ENCODE measurements around the gene RGS17. TPM values are rescaled to one million over a fixed set of nuclear protein-coding genes. Genes with fewer than 3 reads are reported as not detected.
A peak's percentile ranks its signal among the peaks of the same experiment; 100 is the strongest.

Gene RGS17
- total and polyA plus RNA-seq, 2 of the 13 experiments (the other 11 are each of a cell fraction or from before 2014, with no cell fraction given) = 0.04 TPM; not detected in 1

DNA sequence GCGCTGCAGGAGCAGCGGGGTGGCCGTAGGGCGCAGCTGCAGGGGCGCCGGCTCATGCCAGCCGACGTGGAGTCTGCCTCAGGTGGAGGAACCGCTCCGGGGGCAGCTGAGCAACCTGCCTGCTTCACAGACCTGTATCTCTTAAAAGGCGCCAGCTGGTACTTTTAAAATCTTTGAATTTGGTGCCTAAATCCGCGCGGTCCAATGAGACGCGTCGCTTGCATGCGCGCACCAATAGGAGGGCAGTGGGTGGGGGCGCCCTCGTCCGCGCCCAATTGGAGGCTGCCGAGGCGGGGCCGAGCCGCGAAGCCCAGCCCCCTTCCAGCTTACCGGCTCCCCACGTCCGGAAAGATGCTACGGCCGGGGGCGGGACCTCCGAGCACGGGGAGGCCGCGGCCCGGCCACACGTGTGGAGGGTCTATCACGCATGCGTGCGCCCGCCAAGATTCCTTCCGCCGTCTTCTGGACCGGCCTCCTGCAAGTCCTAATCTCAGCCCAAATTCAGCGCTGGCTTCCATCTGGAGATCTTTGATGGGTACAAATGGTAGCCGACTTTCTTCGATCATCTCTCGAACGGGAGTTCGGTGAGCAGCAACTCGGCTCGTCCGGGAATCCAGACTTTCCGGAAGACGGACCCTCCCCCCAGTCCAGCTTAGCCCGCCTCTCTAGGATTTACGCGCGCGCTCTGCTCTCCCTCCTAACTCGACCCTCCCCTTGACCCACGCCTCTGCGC is 148.0 kb downstream of the RGS17 start, which contains the start of gene FBXO5 (continued):
- TF ChIP-seq ZFP36L1 (CRISPR knock-in tag; IDR thresholded peaks at IDR 0.05) (peak; percentile 97), MIER3 (CRISPR knock-in tag; IDR thresholded peaks at IDR 0.05; ENCODE audit: borderline replicate concordance) (0 out of 2 replicates have a peak, but pooled peaks have one; percentile 58), MNT (IDR thresholded peaks at IDR 0.05) (peak; percentile 87), TFDP2 (CRISPR knock-in tag; IDR thresholded peaks at IDR 0.05) (peak; percentile 99), SATB2 (CRISPR knock-in tag; IDR thresholded peaks at IDR 0.05) (no peak; the same call in 1 of the 2 replicates), ZNF263 (CRISPR knock-in tag; IDR thresholded peaks at IDR 0.05) (no peak; the same call in 1 of the 2 replicates), RFX5 (IDR thresholded peaks at IDR 0.05; ENCODE audit: low read depth, low read length) (no peak), ZNF704 (CRISPR knock-in tag; IDR thresholded peaks at IDR 0.05; ENCODE audit: borderline replicate concordance) (peak; percentile 65), TCF12 (IDR thresholded peaks at IDR 0.05) (no peak), TCF12 (CRISPR knock-in tag; IDR thresholded peaks at IDR 0.05) (no peak), BCLAF1 (IDR thresholded peaks at IDR 0.05) (no peak), TGIF2 (CRISPR knock-in tag; IDR thresholded peaks at IDR 0.05) (peak; percentile 97), PCBP1 (IDR thresholded peaks at IDR 0.05; ENCODE audit: borderline replicate concordance, low read depth, low read length) (0 out of 2 replicates have a peak, but pooled peaks have one; percentile 42), THYN1 (CRISPR knock-in tag; IDR thresholded peaks at IDR 0.05; ENCODE audit: borderline replicate concordance, low read depth) (no peak), ZNF124 (CRISPR knock-in tag; IDR thresholded peaks at IDR 0.05) (no peak; the same call in 1 of the 2 replicates)
- TF ChIP-seq, protein P1, sequence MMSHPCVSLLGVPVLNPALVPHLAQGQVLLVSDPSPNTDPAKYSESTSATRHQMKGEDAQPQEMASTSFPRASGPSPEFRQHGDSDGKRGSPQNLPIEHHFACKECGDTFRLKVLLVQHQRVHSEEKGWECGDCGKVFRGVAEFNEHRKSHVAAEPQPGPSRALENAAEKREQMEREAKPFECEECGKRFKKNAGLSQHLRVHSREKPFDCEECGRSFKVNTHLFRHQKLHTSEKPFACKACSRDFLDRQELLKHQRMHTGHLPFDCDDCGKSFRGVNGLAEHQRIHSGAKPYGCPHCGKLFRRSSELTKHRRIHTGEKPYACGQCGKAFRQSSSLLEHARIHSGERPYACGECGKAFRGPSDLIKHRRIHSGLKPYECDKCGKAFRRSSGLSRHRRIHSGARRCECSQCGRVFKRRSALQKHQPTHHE (CRISPR knock-in tag; IDR thresholded peaks at IDR 0.05; ENCODE audit: borderline replicate concordance) = peak; percentile 96; the same call in 1 of the 2 replicates
